GM19324 (cell line): ENCODE measurements around the gene CLINT1.
"Not testable (repeated sequence)": the region's sequence is repeated elsewhere in the genome, so short reads cannot be mapped to it uniquely, and the experiment has no call there.

Experiments used
- ATAC-seq: cut with Tn5 transposase; IDR thresholded peaks from one replicate; pipeline ENCODE4 v1.9.1; 2021; ENCODE audit warnings: mild to moderate bottlenecking, moderate library complexity; ENCODE audit not compliant: unreplicated experiment, low FRiP score

CLINT1 gene

DNA sequence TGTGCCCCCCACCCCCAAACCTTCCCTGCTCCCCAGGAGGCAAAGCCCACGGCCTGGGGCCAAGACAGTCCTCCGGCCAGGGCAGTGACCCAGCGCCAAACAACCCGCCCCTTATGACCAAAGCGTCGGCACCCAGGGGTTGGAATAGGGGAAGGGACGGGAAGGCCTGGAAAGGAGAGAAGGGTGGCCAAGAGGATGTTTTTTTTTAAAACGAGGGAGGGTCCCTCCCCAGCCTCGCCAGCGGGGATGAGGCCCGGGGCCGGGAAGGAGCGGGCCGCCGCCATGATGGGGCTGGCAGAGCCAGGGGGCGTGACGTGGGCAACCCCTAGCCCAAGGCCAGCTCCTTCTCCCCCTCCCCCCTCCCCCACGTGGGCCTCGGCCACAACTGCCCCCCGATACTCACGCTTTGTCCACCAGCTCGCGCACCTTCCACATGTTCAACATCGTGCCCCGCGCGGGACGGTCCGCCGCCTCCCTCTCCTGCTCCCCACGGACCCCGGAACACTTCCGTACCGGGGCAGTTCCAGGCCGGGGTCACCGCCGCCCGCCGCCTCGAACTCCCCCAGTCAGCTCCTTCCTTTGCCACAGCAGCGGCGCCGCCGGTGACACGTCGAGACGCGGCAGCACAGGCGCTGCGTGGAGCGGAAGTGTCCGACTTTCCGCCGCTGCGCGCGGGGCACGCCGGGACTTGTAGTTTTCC lies at the start of gene CLINT1:
Gene CLINT1, minus strand, starts transcription at position 619 of the 700 bp plus-strand sequence. Its CDS starts 175 bp downstream, at position 444.
- ATAC-seq = peak; percentile 52

GRCh38 chr5:157908459-157908858 lies 49.5 kb upstream of the CLINT1 start:
- ATAC-seq = no peak

DNA sequence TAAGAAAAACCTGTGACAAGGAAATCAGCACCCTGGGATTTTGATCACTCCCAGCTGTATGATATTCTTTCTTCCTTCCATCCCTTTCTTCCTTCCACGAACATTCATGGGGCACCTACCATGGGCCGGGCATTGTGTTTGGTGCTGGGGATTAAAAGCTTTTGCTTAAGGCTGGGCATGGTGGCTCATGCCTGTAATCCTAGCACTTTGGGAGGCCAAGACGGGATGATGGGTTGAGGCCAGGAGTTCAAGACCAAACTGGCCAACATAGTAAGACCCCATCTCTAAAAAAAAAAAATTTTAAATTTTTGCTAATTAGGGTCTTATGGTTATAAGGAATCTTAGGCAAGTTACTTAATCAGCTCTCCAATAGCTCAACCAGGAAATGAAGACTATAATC lies 48.5 kb upstream of the CLINT1 start:
- no peak for ATAC-seq

GRCh38 chr5:157903117-157903450 lies 44.1 kb upstream of the CLINT1 start:
- ATAC-seq = no peak

- ATAC-seq = no peak
Measured at GRCh38 chr5:157902449-157903116, 43.6 kb upstream of the CLINT1 start.

DNA sequence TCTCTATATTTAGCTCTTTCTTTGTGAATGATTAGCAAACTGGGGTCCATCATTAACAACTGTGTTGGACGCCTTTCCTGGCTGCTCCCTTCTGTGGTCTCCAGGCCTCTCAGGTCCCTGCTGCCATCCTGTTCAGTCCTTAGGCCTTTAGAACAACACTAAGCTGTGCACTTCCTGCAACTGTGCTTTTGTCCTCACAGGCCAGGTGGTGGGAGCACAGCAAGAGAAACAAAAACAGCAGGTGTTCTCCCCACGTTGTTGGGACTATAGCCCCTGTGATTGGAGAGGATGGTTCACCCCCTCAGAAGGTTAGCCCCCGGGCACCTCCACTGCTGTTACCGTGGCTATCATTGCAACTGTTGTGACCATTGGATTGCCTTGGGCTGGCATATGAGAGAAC lies 41.7 kb upstream of the CLINT1 start:
- ATAC-seq = no peak

GRCh38 chr5:157893611-157894010 lies 34.7 kb upstream of the CLINT1 start:
- no peak for ATAC-seq

DNA sequence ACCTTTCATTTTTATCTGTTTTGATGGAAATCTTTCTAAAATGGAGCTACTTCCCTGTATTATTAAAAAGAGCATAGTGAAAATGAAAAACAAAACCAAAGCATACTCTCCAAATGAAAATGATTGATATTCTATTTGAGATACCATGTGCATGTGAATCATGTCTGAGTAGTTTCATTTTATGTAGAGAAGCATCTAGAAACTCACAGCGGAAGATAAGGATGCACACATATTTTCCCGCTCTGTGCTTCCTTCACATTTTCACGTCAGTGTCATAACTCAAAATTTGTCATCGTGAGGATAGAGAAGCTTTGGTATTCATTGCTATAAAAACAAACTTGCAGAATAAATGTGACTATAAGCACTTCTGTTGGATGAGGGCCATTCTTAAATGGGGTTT lies 34.0 kb upstream of the CLINT1 start:
- ATAC-seq = no peak

GRCh38 chr5:157890836-157891597 lies 32.1 kb upstream of the CLINT1 start:
- no peak for ATAC-seq

DNA sequence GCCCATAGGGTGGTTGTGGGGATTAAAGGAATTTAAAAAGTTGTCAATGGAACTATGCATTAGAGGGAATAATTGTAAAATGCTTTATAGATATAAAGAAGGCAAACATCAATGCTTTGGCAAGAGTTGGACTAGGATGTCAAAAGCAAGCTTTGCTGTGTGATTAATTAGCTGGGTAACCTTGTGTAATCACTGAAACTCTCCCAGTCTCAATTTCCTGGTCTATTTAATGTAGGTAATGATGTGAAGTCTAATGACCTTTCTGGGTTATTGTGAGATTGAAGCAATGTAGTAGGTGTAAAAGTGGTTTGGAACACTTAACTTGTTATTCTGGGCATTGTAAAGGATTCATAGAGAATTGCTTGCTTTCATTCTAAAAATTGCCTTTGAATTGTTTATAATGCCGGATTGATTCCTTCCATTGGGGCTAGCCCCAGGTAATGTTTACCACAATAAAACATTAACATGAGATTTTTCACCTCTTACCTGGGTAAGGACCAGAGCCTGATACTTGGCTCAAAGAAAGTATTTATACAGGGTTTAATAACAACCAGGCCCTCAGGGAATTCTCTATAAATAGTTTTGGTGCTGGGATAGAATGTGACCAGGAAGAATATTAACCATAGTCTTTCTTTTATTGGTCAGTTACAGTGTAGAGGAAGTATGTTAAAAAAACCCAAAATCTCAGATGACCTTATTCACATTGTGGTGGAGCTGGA lies 30.0 kb upstream of the CLINT1 start:
- no peak for ATAC-seq

GRCh38 chr5:157886796-157887380 lies 27.9 kb upstream of the CLINT1 start:
- ATAC-seq = no peak

DNA sequence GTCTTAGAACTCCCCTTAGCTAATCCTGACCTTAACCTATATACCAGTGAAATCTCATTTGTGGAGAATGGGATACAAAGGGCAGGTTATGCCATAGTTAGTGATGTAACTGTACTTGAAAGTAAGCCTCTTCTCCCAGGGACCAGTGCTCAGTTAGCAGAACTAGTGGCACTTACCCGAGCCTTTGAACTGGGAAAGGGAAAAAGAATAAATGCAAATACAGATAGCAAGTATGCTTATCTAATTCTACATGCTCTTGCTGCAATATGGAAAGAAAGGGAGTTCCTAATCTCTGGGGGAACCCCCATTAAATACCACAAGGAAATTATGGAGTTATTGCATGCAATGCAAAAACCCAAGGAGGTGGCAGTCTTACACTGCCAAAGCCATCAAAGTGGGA lies 26.1 kb upstream of the CLINT1 start:
- ATAC-seq = not testable (repeated sequence)

- not testable (repeated sequence) for ATAC-seq
Measured at GRCh38 chr5:157881498-157881897, 22.6 kb upstream of the CLINT1 start.

DNA sequence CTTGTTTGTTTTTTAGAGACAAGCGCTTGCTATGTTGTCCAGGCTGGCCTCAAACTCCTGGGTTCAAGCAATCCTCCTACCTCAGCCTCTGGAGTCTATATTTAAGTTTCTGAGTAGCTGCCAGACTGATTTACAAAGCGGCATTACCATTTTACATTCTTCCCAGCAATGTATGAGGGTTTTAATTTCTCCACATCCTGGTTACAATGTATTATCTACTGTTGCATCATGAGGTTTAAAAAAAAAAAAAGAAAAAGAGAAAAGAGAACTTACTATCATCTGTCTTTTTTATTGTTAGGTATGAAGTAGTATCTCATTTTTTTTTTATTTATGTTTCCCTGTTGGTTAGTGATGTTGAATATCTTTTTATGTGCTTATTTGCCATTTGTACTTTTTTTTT lies 18.9 kb upstream of the CLINT1 start:
- ATAC-seq = no peak

DNA sequence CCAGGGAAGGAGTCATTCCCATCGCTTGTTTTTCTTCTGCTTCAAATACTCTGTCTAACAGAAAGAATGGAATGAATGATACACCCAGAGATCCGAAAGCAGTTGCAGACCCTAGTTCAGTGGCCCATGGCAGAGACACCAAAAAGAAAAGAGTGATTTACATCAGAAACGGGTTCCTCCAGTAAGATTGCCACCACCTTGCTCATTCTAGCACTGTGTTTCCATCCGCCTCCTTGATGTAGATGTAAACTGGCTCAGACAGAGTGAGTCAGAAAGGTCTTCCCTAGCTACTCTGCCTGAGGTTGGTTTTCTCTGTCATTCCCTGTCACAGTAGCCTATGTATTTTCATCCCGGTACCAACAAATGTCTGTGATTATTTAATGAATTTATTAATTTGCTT lies 15.9 kb upstream of the CLINT1 start:
- ATAC-seq = no peak

DNA sequence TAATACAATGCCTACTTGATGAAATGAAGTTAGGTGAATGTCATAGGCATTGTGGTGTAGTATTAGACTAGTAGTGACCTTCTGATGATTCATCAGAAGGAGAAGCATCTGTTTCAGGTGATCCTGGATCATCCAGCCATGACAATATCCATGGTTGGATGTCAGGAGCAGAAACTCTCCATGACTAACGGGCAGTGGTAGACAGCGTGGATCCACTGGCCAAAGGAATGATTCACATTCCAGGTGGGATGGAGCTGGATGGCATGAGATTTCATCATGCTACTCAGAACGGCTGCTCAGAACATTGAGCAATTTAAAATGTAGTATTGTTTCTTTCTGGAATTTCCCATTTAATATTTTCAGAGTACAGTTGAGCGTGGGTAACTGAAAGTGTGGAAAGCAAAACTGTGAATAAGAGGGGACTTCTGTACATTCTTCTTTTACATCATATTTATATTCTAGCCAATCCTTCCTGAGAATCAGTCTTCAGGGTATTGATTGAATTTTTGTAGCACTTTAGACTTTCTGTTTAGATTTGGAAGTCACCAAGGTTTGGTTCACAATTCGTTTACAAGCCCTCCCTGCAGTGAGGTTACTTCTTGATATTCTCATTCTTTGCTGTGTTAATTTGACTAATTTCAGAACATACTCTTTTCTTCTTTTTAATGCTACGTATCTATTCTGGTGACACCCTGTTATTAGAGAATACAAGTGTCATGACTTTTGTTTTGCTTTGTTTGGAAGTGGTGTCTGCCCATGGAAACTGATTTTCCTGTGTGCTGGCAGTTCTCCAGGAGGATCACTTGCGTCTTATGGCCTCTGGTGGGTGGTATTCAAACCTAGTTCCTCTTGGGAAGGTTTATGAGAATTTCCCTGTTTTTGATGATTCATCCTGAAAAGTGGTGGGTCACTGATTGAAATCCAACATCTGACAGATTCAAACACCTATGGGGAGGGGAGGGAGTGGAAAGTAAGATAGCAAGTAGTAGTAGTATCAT lies 12.2 kb upstream of the CLINT1 start:
- no peak for ATAC-seq

- ATAC-seq = no peak
Measured at GRCh38 chr5:157867751-157868387, 8.9 kb upstream of the CLINT1 start.

DNA sequence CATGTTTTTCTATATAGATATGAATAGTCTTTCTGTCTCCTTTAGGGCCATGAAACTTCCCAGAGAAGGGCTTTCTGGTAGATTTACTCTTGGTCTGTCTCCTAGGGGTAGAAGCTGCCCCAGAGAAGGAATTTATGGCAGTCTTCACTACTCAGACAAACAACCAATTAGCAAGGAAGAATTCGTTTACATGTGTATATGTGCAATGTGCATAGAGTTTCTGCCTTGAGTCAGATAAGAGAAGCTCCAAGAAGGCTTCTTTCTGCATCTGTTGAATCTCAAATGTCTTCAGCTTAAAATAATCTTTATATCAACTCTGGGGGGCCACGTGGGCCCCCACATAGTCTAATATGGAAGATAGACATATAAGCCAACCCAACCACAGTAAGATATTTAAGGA lies 7.6 kb upstream of the CLINT1 start:
- no peak for ATAC-seq

DNA sequence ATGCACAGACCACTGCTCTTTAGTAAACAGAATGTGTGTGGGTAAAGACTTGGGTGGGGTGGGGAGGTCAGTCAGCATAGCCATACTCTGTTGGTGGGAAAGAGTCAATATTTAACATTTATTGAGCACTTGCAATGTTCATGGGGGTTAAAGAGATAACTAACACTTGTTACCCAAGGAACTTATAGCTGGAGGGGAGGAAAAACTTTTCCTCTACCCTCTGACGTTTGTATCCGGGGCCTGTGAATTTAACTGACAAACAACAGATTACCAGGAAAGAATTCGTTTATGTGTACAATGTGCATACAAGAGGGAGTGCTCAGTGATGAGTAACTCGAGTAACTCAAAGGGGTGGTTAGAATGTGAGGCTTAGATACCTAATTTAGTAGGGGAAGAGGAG lies 6.8 kb upstream of the CLINT1 start:
- ATAC-seq = no peak
